ENCODE data around the gene SLC50A1. TPM values are rescaled to one million over a fixed set of nuclear protein-coding genes. Genes with fewer than 3 reads are reported as not detected.
A peak's percentile ranks its signal among the peaks of the same experiment; 100 is the strongest.

SLC50A1 gene
- total and polyA plus RNA-seq, 9 of the 15 experiments (the other 6 are each of a cell fraction or from before 2014, with no cell fraction given), result 46.5 to 132 (median 91.9) TPM

- no peak for TF ChIP-seq MITF (IDR thresholded peaks at IDR 0.05)
- no peak for TF ChIP-seq CBX5 (IDR thresholded peaks at IDR 0.05; ENCODE audit: borderline replicate concordance, low read depth)
- TF ChIP-seq TAL1 (IDR thresholded peaks at IDR 0.05), result no peak
- TF ChIP-seq NR2F6 (CRISPR knock-in tag; IDR thresholded peaks at IDR 0.05), result no peak
Measured at GRCh38 chr1:155103325-155103724, 32.3 kb upstream of the SLC50A1 start (continued).

- H3K4me1 ChIP-seq (replicated peaks in 1 of 2; ENCODE audit: control insufficient read depth in 2 of 2, insufficient read depth in 2 of 2, low read length in 2 of 2), result peaks cover 7 to 12% of the 10 kb centered on the region in 2 experiments; a peak in 4 of 5 replicates
- BruUV-seq (replicated peaks), result no TSS peak
- H3K27ac ChIP-seq (ENCODE audit: extremely low read depth, low read depth, low read length), result no peak overlapping the region
- H3K9ac ChIP-seq (ENCODE audit: insufficient read depth in 1 of 2, low read depth in 2 of 2, low read length in 2 of 2), result peak overlapping the region in 1 of 2 experiments; percentile 59; a peak in 1 of 4 replicates
- 43% methylated on average over 7 of the region's 7 CpGs for WGBS (ENCODE audit: insufficient coverage, low coverage, missing lambda C conversion rate)
- intact Hi-C loops (cut with micrococcal nuclease), result no loop called here
- in situ Hi-C loops (cut with MboI), result no loop called here
- TF ChIP-seq DACH1 (IDR thresholded peaks at IDR 0.05; ENCODE audit: partially characterized antibody) (peak; percentile 99), NFIC (IDR thresholded peaks at IDR 0.05) (0 out of 2 replicates have a peak, but pooled peaks have one; percentile 38), ZSCAN32 (CRISPR knock-in tag; IDR thresholded peaks at IDR 0.05) (no peak), GATA2 (CRISPR knock-in tag; IDR thresholded peaks at IDR 0.05) (peak; percentile 73; the same call in 1 of the 2 replicates), MTA1 (IDR thresholded peaks at IDR 0.05; ENCODE audit: borderline replicate concordance) (peak; percentile 52; the same call in 1 of the 2 replicates), PREB (CRISPR knock-in tag; IDR thresholded peaks at IDR 0.05) (no peak), SPI1 (IDR thresholded peaks at IDR 0.05; ENCODE audit: borderline replicate concordance, low read depth, low read length) (peak; percentile 52; the same call in 1 of the 2 replicates)
- peak overlapping the region; percentile 67 for H2AFZ ChIP-seq (ENCODE audit: low read depth, low read length)
- H4K20me1 ChIP-seq (replicated peaks; ENCODE audit: control insufficient read depth, insufficient read depth, low read length), result no peaks in the 10 kb centered on the region
- H3K27me3 ChIP-seq (ENCODE audit: control insufficient read depth in 2 of 2, insufficient read depth in 2 of 2, low read length in 2 of 2), result no peaks in the 10 kb centered on the region
- ATAC-seq (no peak; the same call in 2 of the 3 replicates), DNase-seq (ENCODE audit: extremely low read depth in 1 of 4, low spot score in 3 of 4) (peak in 1 of 4 experiments; percentile 10), FAIRE-seq (peak; percentile 75)
- no peaks in the 10 kb centered on the region for H3K36me3 ChIP-seq (ENCODE audit: control insufficient read depth, insufficient read depth, low read length)
- no peak overlapping the region for H3K4me3 ChIP-seq
- no peaks in the 10 kb centered on the region for H3K9me1 ChIP-seq (ENCODE audit: control insufficient read depth, insufficient read depth, low read length)
- H3K4me2 ChIP-seq (ENCODE audit: insufficient read depth, low read length), result no peak overlapping the region
- POLR2A ChIA-PET, result no interaction called here
- CTCF ChIA-PET (ENCODE audit: low intra/inter-chr PET ratio), result no interaction called here
- H3K79me2 ChIP-seq (ENCODE audit: control insufficient read depth, insufficient read depth, low read length), result no peaks in the 10 kb centered on the region
- H3K9me3 ChIP-seq (replicated peaks; ENCODE audit: control insufficient read depth, insufficient read depth, low read depth, low read length), result no peaks in the 10 kb centered on the region
Measured at GRCh38 chr1:155104605-155105534, 30.8 kb upstream of the SLC50A1 start.

Data from K562 (cell line).